GM18870 (cell line): Measurements from ENCODE around the gene LONRF2.

Experiments used
- ATAC-seq: cut with Tn5 transposase; IDR thresholded peaks from one replicate; pipeline ENCODE4 v1.9.1; 2021; ENCODE audit warnings: moderate library complexity; ENCODE audit not compliant: unreplicated experiment

The LONRF2 gene

DNA sequence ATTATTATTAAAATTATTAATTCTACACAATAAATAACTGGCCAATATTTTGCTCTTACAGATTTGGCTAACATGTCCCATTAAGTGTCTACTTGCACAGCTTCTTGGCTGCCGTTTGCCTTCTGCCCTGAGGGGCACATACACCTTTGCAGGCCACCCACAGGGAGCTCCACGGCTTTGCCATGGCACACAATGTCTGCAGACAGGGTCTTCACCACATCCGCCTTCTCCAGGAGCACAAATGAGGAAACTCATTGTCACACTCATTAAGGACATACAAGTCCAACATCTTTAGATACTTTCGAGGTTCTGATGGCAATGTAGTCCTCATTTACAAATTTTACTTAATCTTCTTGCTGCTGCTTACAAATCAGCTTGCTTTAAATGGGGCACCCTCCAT, 45.6 kb downstream of the LONRF2 start:
- no peak for ATAC-seq

DNA sequence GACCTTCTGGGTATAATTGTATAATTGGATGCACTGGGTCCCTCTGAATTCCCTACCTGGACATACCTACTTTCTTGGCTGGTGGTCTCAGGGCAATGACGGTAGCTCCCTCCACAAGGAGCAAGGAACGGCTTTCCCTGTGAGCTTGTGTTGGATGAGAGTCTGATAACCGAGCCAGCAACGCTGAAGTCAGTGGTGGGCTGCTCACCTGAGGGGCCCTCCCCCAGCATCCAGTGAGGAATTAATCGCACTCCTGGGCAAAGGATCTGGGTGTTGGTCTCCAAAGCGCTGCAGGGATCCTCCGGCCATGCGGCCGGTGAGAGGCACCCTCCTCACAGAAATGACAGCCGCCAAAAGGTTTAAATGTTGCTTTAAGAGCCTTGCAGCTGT, 47.1 kb downstream of the LONRF2 start:
- ATAC-seq, result no peak

DNA sequence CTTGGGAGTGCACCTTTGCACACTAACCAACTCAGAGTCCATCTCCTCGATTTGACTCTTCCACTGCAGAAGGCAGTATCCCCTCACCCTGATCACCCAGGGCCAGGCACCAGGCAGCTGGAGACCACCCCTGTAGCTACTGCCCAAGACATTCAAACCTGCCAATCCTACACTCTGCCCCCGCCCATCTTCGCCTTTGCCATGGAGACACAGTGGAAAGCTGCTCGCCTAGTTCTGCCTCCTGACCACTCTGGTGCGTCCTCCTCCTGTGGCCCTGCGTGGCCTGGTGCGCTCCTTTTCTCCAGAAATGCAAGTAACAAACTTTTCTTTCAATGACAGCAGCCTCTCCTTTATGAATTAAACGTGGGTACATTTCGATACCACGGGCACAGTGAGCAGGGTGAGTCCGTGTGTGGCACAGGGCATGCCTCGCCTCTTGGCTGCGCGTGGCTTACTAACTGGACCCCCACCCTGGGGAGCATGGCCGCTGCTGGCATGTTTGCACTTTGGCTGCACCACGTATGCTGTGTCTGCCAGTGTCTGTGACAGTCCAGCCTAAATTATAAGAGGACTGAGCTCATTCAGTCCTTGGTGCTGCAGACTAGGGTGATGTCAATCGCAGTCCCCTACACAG, 47.6 kb downstream of the LONRF2 start:
- ATAC-seq, result no peak

DNA sequence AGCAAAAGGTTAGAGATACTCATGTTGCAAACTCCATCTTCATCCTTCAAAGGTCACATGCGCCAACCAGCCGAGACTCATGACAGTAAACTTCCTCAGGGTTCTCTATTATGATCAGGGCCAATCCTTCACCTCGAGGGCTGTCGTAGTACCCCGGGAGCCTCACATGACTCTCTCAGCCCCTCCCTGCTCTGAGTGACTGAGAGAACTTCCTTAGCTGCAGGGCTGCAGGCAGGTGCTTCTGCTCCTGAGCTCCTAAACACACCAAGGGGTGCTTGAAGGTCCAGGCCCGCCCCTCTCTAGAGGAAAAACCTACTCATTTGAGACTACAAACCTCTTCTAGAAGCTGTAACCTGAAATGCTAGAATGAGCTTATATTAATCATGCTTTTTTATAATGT, 48.2 kb downstream of the LONRF2 start:
- no peak for ATAC-seq

DNA sequence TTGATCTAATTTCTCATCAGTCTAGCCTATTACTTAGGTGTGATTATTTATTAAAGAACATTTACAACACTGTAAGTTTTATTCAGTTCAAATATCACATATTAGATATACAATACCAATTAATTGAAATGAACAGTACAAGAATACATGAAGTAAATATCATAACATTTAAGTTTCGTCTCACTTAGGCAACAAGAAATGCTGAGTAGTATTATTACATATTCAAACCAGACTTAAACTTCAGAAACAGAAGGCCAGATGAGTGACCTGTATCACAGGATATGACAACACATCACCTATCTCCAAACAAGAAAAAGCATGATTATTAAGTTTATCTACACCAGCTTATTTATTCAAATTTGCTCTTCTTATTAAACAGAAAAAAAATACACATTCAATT, 48.9 kb downstream of the LONRF2 start:
- no peak for ATAC-seq

DNA sequence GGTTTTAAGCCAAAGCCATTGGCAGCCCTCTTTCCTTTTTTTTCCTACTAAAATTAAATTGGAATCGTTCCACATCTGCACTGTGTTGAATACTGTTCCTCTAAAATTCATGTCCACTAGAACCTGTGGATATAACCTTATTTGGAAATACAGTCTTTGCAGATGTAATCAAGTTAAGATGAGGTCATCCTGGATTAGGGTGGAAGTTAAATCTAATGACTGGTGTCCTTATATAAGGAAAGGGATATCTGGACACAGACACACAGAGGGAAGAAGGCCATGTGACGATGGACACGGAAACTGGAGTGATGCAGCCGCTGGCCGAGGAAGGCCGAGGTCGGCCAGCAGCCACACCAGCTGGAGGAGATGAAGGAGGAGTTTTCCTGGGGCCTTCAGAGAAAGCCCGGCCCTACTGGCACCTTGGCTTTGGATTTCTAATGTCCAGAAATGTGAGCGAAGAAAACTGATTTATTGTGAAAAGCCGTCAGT, 49.4 kb downstream of the LONRF2 start:
- no peak for ATAC-seq

DNA sequence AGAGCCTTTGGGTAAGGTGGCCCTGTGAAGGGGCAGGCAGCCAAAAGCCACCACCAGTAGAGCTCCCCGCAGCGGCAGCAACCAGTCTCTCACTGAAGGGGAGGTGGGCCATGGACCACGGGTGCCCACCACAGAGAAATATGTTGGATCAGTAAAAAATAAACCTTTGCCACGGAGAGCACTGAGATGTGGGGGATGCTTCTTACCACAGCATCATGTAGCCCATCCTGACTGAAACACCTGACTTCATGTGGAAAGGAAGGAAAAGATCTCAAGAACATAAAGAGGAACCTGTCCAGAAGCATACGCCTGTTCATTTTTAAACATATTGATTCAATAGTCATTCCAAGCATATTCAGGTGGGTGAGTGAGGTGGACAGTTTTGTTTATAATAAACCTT, 51.1 kb downstream of the LONRF2 start:
- ATAC-seq, result no peak

DNA sequence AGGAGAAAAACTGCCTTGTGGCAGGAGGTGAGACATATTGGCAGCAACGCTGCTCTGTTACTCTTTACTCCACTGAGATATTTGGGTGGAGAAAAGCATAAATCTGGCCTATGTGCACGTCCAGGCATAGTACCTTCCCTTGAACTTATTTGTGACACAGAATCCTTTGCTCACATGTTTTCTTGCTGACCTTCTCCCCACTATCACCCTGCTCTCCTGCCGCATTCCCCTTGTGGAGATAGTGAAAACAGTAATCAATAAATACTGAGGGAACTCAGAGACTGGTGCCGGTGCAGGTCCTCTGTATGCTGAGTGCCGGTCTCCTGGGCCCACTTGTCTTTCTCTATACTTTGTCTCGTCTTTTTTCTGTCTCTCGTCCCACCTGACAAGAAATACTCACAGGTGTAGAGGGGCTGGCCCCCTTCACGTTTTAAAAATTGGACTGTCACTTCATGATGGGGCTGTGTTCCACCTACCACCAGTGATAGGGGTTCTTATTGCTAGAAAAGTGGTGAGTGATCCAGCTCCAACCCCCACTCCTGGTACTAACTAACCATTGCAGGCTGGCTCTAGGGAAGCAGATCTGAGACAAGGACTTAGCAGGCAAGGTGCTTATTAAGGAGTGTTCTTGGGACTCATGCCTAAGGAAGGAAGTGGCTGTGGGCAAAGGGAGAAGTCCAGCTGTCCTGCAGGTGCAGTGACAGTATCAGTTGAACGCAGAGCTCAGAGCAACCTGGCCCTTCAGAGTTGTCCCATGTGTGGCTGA, 51.7 kb downstream of the LONRF2 start:
- ATAC-seq, result no peak

DNA sequence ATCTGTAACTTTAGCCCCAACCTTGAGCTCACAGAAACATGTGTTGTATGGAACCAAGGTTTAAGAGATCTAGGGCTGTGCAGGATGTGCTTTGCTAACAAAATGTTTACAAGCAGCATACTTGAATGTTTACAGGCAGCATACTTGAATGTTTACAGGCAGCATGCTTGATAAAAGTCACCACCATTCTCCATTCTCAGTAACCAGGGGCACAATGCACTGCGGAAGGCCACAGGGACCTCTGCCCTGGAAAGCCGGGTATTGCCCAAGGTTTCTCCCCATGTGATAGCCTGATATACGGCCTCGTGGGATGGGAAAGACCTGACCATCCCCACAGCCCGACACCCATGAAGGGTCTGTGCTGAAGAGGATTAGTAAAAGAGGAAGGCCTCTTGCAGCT, 52.4 kb downstream of the LONRF2 start:
- no peak for ATAC-seq

DNA sequence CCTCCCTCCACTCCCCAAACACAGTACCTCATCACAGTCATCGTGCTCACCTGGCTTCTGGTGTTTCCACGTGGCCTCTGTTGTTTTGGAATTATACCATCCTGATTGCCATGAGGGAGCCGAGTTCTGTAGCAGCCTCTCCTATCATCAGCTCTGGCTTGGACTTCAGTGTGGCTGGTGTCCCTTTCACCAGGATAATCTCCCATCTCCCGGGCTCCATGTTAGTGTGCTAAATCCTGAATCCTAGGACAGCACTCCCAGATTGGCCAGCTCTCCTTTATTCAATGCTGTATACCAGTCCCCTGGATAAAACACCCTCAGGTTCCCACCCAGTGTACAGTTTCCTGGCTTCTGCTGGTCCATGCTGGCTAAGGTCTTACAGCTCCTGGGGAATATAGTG, 53.3 kb downstream of the LONRF2 start:
- no peak for ATAC-seq

DNA sequence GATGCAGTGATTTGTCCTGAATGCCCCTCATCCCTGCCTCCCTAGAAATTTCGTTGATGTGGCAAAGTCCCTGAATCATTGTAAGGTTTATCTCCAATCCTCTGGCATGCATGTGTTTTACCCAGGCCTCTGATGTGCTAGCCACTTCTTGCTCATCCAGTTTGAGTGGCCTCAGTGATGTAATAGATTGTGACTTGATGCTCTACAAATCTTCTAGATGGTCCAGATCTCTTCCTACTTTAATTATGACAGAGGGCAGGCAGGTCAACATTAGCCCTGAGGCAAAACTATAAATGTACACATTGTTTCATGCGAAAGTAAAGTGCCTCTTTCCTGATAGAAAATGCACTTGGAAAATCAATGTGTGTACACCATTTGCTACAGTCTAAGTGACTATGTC, 54.5 kb downstream of the LONRF2 start:
- ATAC-seq, result no peak

DNA sequence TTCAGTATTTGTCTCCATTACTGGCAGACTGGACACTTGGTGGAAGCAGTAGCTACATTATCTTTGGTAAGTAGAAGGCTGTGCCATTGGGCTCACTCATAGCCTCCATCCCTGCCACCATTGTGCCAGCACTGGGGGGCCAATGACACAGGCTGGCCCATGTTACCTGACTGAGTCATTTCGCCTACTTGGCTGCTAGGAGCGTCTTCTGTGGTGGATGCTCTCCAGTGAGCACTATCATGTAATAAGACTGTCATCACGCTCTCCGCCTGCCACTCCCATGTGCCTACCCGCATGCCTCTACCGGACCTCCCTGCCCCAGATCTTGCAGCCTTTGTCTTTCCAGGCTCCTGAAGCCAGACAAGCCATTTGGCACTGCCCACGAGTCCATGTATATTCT, 56.2 kb downstream of the LONRF2 start:
- ATAC-seq, result no peak

DNA sequence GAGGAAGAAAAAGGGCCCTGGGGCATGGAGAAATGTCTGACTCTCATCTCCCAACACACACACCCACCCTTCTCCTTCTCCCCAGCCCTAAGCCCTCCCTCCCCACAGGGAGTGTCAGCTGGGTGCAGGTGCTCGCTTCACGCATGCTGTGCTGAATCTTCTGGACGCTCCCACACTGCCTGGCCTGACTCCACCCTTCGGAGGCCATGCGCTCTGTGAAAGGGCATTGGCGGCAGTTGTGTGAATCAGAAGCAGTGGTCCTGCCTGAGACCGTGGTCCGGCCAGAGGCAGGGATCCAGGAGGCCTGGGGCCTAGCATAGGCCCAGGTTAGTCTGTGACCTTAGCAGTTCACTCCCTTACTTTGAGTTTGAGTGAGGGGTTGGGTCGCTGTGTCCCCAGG, 57.1 kb downstream of the LONRF2 start:
- no peak for ATAC-seq

DNA sequence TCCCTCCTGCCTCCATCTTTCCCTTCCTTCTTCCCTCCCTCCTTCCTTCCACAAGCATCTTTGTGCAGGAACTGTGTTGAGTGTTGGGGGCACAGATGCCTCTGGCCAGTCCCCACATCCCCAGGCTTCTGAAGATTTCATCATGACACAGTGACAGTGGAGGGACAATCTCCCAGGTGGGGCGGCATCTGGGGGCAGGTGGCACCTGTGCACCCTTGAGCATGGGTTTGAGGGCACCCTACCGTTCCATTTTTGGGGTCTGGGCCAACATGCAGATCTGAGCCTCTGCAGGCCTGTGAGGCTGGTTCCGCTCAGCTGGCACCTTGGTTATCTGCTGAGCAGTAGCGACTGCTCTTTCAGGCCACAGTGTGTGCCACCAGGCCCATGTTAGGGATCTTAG, 57.6 kb downstream of the LONRF2 start:
- no peak for ATAC-seq

DNA sequence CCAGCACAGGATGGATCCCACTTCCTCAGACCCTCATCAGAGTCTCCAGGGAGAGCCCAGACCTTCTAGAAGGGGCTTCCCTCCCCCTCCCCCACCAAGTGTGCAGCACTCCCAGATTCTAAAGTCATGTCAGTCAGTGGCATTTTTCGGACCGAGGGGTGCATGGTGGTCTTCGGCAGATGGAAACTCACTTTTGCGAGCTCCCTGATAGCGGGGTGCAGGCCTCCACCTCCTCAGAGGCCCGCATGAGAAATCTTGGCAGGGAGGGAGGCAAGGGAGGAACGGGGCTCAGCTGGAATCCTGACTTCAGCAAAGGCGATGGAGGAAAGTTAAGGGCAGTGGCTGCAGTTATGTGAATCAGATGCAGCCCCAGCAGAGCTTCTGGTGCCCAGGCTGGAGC, 58.2 kb downstream of the LONRF2 start:
- no peak for ATAC-seq

DNA sequence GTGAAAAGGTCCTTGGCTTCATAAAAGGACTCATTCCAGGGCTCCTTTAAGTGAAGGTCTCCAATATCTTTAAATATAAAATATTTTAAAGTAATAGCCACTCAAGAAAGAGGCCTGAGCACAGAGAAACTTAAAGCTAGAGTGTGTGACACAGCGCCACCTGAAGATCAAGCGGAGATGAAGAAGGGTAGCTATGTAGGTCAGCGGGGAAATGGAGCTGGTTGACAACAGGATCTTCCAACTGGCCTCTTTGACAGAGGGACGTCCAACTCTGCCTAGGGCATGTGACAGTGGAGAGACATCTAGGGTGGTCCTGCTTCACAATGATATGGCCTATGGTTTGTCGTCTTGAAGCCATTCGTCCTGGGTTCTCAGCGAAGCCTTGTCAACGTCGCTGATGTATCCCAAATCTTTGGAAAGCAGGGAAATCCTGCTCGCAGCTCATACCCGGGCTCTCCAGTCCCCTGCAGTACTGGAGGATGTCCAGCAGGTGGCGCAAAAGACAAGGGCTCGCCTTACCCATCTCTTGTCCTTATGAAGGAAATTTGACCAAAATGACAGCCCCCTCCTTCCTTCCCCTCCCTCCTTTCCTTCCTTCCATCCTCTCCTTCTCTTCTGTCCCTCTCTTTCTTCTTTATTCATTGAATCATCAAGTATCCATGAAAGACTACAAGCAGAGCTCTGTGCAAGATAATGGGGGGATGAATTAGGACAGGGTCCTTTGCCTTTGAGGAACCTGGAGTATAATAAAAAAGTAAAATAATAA, 59.6 kb downstream of the LONRF2 start:
- no peak for ATAC-seq

DNA sequence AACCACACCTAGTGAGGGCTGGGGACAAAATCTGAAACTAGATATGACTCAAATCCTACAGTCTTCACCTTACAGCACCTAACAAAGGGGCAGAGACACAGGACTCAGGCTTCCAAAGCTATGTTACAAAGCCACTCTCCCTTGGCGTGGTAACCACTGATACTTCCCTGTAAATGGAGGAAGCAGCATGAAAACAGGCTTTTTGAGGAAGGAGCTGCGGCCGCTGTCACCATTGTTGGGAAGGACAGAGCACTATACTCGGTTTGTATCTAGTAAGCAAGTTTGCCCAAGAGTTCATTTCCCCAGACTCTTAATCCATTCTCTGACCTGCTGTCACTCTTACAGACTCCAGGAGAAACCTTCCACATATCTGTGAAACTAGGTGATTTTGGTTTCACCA, 60.3 kb downstream of the LONRF2 start:
- no peak for ATAC-seq

DNA sequence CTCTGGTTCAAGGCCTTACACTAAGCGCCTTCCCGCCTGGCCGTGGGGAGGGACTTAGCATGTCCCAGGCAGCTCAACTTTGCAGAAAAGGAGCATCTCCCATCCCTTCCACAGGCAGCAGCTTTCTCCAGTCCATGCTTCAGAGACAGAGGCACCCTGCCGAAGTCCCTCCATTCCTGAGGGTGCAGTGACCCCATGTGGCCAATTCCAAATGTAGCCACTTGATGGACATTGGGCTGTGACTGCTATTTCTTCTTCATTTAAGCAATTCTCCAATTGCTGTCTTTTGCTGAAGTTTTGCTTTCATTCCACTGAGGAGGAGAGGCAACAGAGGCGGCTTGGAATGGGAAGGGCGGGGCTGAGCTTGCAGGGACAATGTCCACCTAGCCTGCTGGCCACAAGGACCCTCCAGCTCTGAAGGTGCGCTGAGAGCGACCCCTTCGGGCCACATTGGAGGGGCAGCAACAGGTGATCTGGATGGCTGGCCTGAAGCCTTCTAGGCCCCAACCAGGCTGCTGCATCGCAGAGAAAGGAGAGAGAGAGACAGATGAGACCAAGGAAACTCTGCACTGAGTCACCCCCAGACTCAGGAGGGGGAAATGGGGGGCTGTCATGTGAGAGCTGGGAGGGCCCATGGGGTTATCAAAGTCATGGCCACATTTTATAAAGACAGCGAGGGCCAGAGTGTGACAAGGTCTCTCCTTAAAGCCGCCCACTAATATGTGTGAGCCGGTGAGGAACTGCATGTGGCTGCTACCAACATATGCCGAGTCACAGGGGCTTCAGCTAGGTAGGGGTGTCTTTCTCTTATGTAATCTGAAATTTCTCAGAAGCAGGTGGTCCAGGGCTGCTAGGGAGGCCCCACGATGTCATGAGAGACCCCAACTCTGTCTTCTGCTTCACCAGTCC, 61.3 kb downstream of the LONRF2 start:
- no peak for ATAC-seq

DNA sequence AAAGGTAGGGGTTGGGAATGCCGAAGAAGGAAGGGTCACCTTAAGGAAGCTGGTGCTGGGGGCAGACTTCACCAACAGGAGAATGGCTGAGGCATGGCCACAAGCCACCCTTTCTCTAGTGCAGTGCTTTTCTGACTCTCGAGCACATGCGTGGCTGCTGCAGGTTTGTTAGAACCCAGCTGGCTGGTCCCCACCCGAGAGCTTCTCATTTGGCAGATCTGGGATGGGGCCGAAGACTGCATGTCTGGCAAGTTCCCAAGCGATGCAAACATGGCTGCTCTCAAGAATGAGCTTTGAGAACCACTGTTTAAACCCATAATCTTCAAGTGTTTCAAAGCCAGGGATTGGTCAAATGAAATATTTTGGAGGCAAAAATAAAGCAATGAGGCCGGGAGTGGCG, 63.2 kb downstream of the LONRF2 start:
- no peak for ATAC-seq

DNA sequence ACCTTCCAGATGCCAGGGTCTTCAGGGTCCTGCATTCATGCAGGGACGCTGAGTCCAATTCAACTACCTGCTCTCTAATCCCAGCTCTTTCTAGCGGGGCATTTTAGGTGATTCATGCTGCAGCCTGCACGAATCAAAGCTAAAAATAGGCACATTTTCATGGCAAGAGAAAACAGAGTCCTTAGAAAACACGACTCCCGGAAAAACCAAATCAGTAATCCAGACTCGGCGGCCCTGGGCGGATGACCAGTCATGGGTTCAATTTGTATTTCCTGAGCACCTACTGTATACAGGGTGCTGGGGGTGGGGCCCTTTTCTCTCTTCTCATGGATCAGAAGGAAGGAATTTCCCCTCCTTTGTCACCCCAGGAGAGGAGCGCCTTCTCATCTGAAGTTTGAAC, 64.4 kb downstream of the LONRF2 start:
- no peak for ATAC-seq

DNA sequence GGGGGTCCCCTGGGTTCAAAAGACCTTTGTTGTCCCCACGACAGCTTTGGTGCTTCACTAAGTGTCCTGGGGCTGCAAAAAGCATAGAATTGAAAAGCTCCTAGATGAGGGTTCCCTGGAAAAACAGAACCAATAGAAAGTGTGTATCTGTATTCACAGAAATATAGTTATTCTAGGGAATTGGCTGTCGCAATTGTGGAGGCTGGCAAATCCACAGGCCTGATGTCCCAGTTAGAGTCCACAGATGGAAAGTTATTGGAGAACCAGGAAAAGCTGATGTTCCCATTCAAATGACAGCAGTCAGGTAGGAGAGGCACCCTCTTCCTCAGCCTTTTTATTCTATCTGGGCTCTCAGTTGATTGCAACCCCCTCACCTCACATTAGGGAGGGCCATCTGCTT, 65.5 kb downstream of the LONRF2 start:
- no peak for ATAC-seq
